Trophoblast cell (in vitro differentiated cells and primary cell): Measurements from ENCODE around the gene CEP85.
A peak's percentile ranks its signal among the peaks of the same experiment; 100 is the strongest.

Experiments
- DNase-seq, 2 donors: peaks; one replicate each; pipeline ENCODE4 v3.0.0-alpha.2; 2016
- H2AFZ ChIP-seq: 2 replicates; pipeline ENCODE4 v1.6.1; 2013; ENCODE audit warnings: low read length, moderate library complexity, mild to moderate bottlenecking; ENCODE audit not compliant: insufficient read depth, poor library complexity
- H2AK5ac ChIP-seq: 2 replicates; pipeline ENCODE4 v1.6.1; 2013; ENCODE audit warnings: mild to moderate bottlenecking, low read length
- H2BK120ac ChIP-seq: 2 replicates; pipeline ENCODE4 v1.6.1; 2013; ENCODE audit warnings: low read length, mild to moderate bottlenecking, moderate library complexity; ENCODE audit not compliant: insufficient read depth, poor library complexity
- H2BK12ac ChIP-seq: 2 replicates; pipeline ENCODE4 v1.6.1; 2013; ENCODE audit warnings: mild to moderate bottlenecking, low read length, moderate library complexity
- H2BK5ac ChIP-seq: 2 replicates; pipeline ENCODE4 v1.6.1; 2013; ENCODE audit warnings: low read length, low read depth, moderate library complexity, mild to moderate bottlenecking; ENCODE audit not compliant: poor library complexity
- H3K14ac ChIP-seq: 2 replicates; pipeline ENCODE4 v1.6.1; 2013; ENCODE audit warnings: mild to moderate bottlenecking, low read length
- H3K18ac ChIP-seq: 2 replicates; pipeline ENCODE4 v1.6.1; 2013; ENCODE audit warnings: mild to moderate bottlenecking, low read length
- H3K23ac ChIP-seq: 2 replicates; pipeline ENCODE4 v1.6.1; 2013; ENCODE audit warnings: low read length
- H3K27ac ChIP-seq: 2 replicates; pipeline ENCODE4 v1.5.1; 2013; ENCODE audit warnings: low read depth, mild to moderate bottlenecking, inconsistent platforms, low read length, moderate library complexity
- H3K27me3 ChIP-seq: 2 replicates; pipeline ENCODE4 v1.6.1; 2013; ENCODE audit warnings: inconsistent platforms, mild to moderate bottlenecking, low read length, moderate library complexity; ENCODE audit not compliant: insufficient read depth
- H3K36me3 ChIP-seq, 2 experiments: 1 replicate in 1 of 2; 2 replicates in 1 of 2; pipeline ENCODE4 v1.6.1; 2013; ENCODE audit warnings: low read length in 2 of 2, mild to moderate bottlenecking in 2 of 2, moderate library complexity in 1 of 2; ENCODE audit not compliant: insufficient read depth in 2 of 2, control insufficient read depth in 1 of 2
- H3K4ac ChIP-seq: 2 replicates; pipeline ENCODE4 v1.6.1; 2013; ENCODE audit warnings: low read depth, mild to moderate bottlenecking, low read length, moderate library complexity
- H3K4me1 ChIP-seq, 2 experiments: 1 replicate in 1 of 2; 2 replicates in 1 of 2; pipeline ENCODE4 v1.6.1; 2013; ENCODE audit warnings: low read length in 2 of 2, mild to moderate bottlenecking in 2 of 2, moderate library complexity in 1 of 2; ENCODE audit not compliant: insufficient read depth in 2 of 2, control insufficient read depth in 1 of 2
- H3K4me2 ChIP-seq: 2 replicates; pipeline ENCODE4 v1.6.1; 2013; ENCODE audit warnings: inconsistent platforms, mild to moderate bottlenecking, low read length, moderate library complexity
- H3K4me3 ChIP-seq: 2 replicates; pipeline ENCODE4 v1.5.1; 2013; ENCODE audit warnings: mild to moderate bottlenecking, low read depth, low read length, inconsistent platforms
- H3K79me1 ChIP-seq: one replicate; pipeline ENCODE4 v1.6.1; 2013; ENCODE audit warnings: low read length
- H3K79me2 ChIP-seq: 2 replicates; pipeline ENCODE4 v1.6.1; 2013; ENCODE audit warnings: low read length, mild to moderate bottlenecking; ENCODE audit not compliant: control insufficient read depth, insufficient read depth, poor library complexity
- H3K9ac ChIP-seq: 2 replicates; pipeline ENCODE4 v1.6.1; 2013; ENCODE audit warnings: mild to moderate bottlenecking, low read length
- H3K9me3 ChIP-seq: 2 replicates; pipeline ENCODE4 v1.6.1; 2013; ENCODE audit warnings: low read depth, mild to moderate bottlenecking, control low read depth, inconsistent platforms, low read length; ENCODE audit not compliant: insufficient read depth
- H4K12ac ChIP-seq: 2 replicates; pipeline ENCODE4 v1.6.1; 2013; ENCODE audit warnings: low read depth, mild to moderate bottlenecking, low read length, moderate library complexity
- H4K8ac ChIP-seq: 2 replicates; pipeline ENCODE4 v1.6.1; 2013; ENCODE audit warnings: low read depth, mild to moderate bottlenecking, low read length, moderate library complexity
- H4K91ac ChIP-seq: one replicate; pipeline ENCODE4 v1.6.1; 2013; ENCODE audit warnings: low read depth, mild to moderate bottlenecking, low read length, moderate library complexity
- WGBS: extraction: QIAGEN DNeasy Blood & Tissue Kit; methylation state at CpG from one replicate; pipeline ENCODE4 v1.1.7; 2013; ENCODE audit warnings: missing lambda C conversion rate; ENCODE audit not compliant: insufficient read length, insufficient coverage; ENCODE audit errors: extremely low coverage; 5-methylcytosine and 5-hydroxymethylcytosine counted together

The CEP85 gene

GRCh38 chr1:26290122-26290881 is 56.3 kb downstream of the CEP85 start:
- Histone ChIP-seq H3K27me3 (no peaks in the 10 kb centered on the region), H4K12ac (no peak overlapping the region), H4K91ac (no peak overlapping the region), H3K18ac (no peak overlapping the region), H2BK120ac (no peak overlapping the region), H3K79me2 (no peaks in the 10 kb centered on the region), H2BK12ac (no peak overlapping the region), H2BK5ac (no peak overlapping the region), H3K14ac (no peak overlapping the region), H3K27ac (no peak overlapping the region), H3K4me3 (no peak overlapping the region), H3K4ac (no peak overlapping the region), H3K9me3 (no peaks in the 10 kb centered on the region), H2AFZ (no peak overlapping the region), H2AK5ac (no peak overlapping the region), H3K36me3 (no peaks in the 10 kb centered on the region), H3K4me1 (peaks cover 4 to 7% of the 10 kb centered on the region in 2 experiments), H3K79me1 (no peaks in the 10 kb centered on the region), H3K23ac (no peak overlapping the region), H3K4me2 (no peak overlapping the region), H3K9ac (no peak overlapping the region), H4K8ac (no peak overlapping the region)
- no CpG with 5 or more reads among the region's 11 CpGs for whole genome bisulfite sequencing
- DNase-seq: no peak

GRCh38 chr1:26290882-26291261 is 56.9 kb downstream of the CEP85 start:
- Histone ChIP-seq H3K27ac (no peak overlapping the region), H2AFZ (no peak overlapping the region), H3K79me2 (no peaks in the 10 kb centered on the region), H4K12ac (no peak overlapping the region), H3K18ac (no peak overlapping the region), H3K27me3 (no peaks in the 10 kb centered on the region), H3K9me3 (no peaks in the 10 kb centered on the region), H2AK5ac (no peak overlapping the region), H2BK120ac (no peak overlapping the region), H3K4me2 (no peak overlapping the region), H2BK5ac (no peak overlapping the region), H3K4ac (no peak overlapping the region), H3K9ac (no peak overlapping the region), H3K23ac (no peak overlapping the region), H3K4me3 (no peak overlapping the region), H2BK12ac (no peak overlapping the region), H3K14ac (peak overlapping the region; percentile 28), H3K79me1 (no peaks in the 10 kb centered on the region), H4K8ac (no peak overlapping the region), H3K36me3 (no peaks in the 10 kb centered on the region), H4K91ac (no peak overlapping the region), H3K4me1 (peaks cover 4 to 12% of the 10 kb centered on the region in 2 experiments)
- no peak for DNase-seq
- no CpG with 5 or more reads among the region's 11 CpGs for WGBS

- Histone ChIP-seq H3K9ac (no peak overlapping the region), H3K27ac (no peak overlapping the region), H2BK12ac (no peak overlapping the region), H3K27me3 (no peaks in the 10 kb centered on the region), H4K8ac (no peak overlapping the region), H3K23ac (no peak overlapping the region), H3K4ac (no peak overlapping the region), H3K14ac (no peak overlapping the region), H3K79me2 (no peaks in the 10 kb centered on the region), H2BK5ac (no peak overlapping the region), H4K91ac (no peak overlapping the region), H3K4me2 (no peak overlapping the region), H3K4me1 (peaks cover 4 to 12% of the 10 kb centered on the region in 2 experiments), H3K4me3 (no peak overlapping the region), H4K12ac (no peak overlapping the region), H3K36me3 (no peaks in the 10 kb centered on the region), H3K18ac (no peak overlapping the region), H3K79me1 (no peaks in the 10 kb centered on the region), H3K9me3 (no peaks in the 10 kb centered on the region), H2AFZ (no peak overlapping the region), H2AK5ac (no peak overlapping the region), H2BK120ac (no peak overlapping the region)
- no peak for DNase-seq
- WGBS: no CpG with 5 or more reads among the region's 3 CpGs
Measured at GRCh38 chr1:26291433-26291832, 57.4 kb downstream of the CEP85 start.

- Histone ChIP-seq H3K9ac (no peak overlapping the region), H3K36me3 (peaks cover 0 to 1% of the 10 kb centered on the region in 2 experiments), H3K23ac (no peak overlapping the region), H3K27me3 (no peaks in the 10 kb centered on the region), H2AK5ac (no peak overlapping the region), H3K27ac (no peak overlapping the region), H3K79me1 (no peaks in the 10 kb centered on the region), H2BK12ac (no peak overlapping the region), H3K14ac (no peak overlapping the region), H2BK120ac (no peak overlapping the region), H3K9me3 (no peaks in the 10 kb centered on the region), H3K4ac (no peak overlapping the region), H4K12ac (no peak overlapping the region), H3K4me1 (peaks cover 4 to 12% of the 10 kb centered on the region in 2 experiments), H4K8ac (no peak overlapping the region), H2AFZ (no peak overlapping the region), H4K91ac (no peak overlapping the region), H3K4me3 (no peak overlapping the region), H2BK5ac (no peak overlapping the region), H3K18ac (no peak overlapping the region), H3K79me2 (no peaks in the 10 kb centered on the region), H3K4me2 (no peak overlapping the region)
- DNase-seq: no peak
- no CpG with 5 or more reads among the region's 4 CpGs for WGBS
Measured at GRCh38 chr1:26291939-26292338, 57.9 kb downstream of the CEP85 start.
